GM12865 (cell line): ENCODE data around the gene DLST.
A peak's percentile ranks its signal among the peaks of the same experiment; 100 is the strongest.

Experiments
- DNase-seq: peaks from one replicate; pipeline ENCODE4 v3.0.0; 2010; ENCODE audit warnings: low read depth
- H3K4me3 ChIP-seq: 2 replicates; pipeline ENCODE4 v1.5.1; 2011; ENCODE audit warnings: mild to moderate bottlenecking, low read depth, low read length, control low read depth
- TF ChIP-seq, protein P1 (sequence below): IDR thresholded peaks from 2 replicates; pipeline ENCODE4 v1.5.1; 2011; ENCODE audit warnings: low read length, control low read depth, low read depth, inconsistent platforms; ENCODE audit not compliant: insufficient read depth; ENCODE audit errors: missing control alignments

The DLST gene

GRCh38 chr14:74881431-74882102 lies at the start of gene DLST:
DLST (plus strand) TSS chr14:74881916; CDS start chr14:74881954, 38 bp downstream.
- TF ChIP-seq, protein P1, sequence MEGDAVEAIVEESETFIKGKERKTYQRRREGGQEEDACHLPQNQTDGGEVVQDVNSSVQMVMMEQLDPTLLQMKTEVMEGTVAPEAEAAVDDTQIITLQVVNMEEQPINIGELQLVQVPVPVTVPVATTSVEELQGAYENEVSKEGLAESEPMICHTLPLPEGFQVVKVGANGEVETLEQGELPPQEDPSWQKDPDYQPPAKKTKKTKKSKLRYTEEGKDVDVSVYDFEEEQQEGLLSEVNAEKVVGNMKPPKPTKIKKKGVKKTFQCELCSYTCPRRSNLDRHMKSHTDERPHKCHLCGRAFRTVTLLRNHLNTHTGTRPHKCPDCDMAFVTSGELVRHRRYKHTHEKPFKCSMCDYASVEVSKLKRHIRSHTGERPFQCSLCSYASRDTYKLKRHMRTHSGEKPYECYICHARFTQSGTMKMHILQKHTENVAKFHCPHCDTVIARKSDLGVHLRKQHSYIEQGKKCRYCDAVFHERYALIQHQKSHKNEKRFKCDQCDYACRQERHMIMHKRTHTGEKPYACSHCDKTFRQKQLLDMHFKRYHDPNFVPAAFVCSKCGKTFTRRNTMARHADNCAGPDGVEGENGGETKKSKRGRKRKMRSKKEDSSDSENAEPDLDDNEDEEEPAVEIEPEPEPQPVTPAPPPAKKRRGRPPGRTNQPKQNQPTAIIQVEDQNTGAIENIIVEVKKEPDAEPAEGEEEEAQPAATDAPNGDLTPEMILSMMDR, result no peak
- H3K4me3 ChIP-seq, result peak within 1 kb of the TSS; percentile 99
- DNase-seq, result peak; percentile 94

DNA sequence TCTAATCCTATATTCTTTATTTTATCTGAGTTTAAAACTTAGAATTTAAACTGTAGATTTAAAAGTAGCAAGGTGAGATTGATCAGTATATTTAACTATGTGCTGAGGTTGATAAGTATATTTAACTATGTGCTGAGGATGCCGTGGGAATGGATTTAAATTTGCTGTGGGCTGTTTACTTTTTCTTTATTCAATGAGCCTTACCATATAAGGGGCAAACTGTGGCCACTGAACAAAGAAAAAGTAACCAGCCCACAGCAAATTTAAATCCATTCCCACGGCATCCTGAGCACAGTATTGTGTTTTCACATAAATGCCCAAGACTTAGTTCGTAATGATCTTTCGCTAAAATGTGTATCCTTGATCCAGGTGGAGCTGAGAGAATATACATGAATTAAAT lies 48.9 kb upstream of the DLST start:
- no peak for DNase-seq
- TF ChIP-seq, protein P1, result no peak
- H3K4me3 ChIP-seq, result no peak overlapping the region

DNA sequence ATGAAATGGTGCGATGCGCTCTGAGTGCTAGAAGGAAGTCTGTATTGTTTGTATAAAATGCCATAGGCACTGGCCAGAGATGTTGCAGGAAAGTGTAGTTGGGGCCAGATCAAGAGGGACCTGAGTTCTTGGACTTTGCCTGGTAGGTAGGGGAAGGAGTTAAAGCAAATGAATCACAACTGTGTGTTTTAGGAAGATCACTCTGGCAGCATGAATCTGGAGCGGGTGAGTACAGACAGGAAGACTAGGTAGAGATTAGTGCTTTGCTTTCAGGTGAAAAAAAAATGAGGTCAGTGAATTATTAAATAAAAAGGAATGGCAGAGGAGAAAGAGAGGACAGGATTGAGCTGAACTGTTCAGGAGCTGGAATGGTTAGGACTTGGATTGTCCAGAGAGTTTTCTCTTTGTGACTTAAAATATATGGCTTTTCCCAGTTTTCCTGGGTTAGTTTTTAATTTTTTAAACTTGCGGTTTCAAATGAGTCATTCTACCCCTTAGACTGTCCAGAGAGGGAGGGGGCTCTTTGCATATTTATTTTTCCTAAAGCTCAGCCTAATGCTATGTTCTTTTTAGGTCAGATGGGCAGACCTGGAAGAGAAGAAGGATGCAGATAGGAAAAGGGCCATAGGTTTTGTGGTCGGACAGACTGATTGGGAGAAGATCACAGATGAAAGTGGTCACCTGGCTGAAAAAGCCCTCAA lies 46.9 kb upstream of the DLST start:
- no peak for DNase-seq
- no peak overlapping the region for H3K4me3 ChIP-seq
- TF ChIP-seq, protein P1, result no peak

DNA sequence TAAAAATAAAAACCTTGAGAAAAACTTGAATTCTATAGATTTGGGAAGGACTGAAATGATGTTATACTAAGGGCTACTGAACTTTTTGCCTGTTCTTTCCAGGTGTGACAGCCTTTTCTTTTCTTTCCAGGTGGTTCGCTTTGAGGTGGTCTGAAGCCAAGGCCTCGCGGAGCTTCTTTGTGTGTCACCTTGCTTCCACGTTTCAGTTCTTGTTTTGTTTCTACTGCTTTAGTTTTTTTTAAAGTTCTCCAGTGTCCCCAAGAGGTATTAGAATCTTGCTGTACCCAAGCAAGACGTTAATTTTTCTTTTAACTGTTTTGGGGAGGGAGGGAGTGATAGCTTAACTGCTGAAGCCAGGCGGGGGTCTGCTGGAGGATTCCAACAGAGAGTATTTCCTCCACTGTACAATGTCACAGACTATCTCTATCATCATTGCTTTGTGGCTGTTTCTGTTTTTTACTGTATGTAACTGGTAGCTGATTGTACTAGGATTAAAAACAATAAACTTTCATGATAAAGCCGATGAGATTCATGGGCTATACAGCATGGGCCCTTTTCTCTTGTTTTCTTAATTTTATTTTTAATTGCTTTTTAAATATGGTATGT lies 46.0 kb upstream of the DLST start:
- peak; percentile 48 for DNase-seq
- TF ChIP-seq, protein P1, result no peak
- H3K4me3 ChIP-seq, result no peak overlapping the region

- DNase-seq, result peak; percentile 46
- TF ChIP-seq, protein P1, result no peak
- no peak overlapping the region for H3K4me3 ChIP-seq
Observed at GRCh38 chr14:74836251-74836960, 45.3 kb upstream of the DLST start.

- DNase-seq, result peak; percentile 29
- TF ChIP-seq, protein P1, result no peak
- H3K4me3 ChIP-seq, result peak overlapping the region; percentile 36
Observed at GRCh38 chr14:74838166-74838565, 43.5 kb upstream of the DLST start.
